Stimulated activated CD8-positive, alpha-beta memory T cell treated with anti-CD3 and anti-CD28 coated beads, Interleukin-4, amount 100 ng/mL, for 48 hours (primary cell): ENCODE data around the gene PCK1.

ENCODE experiments used
- DNase-seq: peaks from one replicate; pipeline ENCODE4 v3.0.0-alpha.2; 2020

The PCK1 gene

GRCh38 chr20:57577679-57578475 lies 17.0 kb downstream of the PCK1 start:
- no peak for DNase-seq

- no peak for DNase-seq
These were observed 17.7 kb downstream of the PCK1 start for GRCh38 chr20:57578476-57579165.

- DNase-seq: no peak
These were observed 18.5 kb downstream of the PCK1 start for GRCh38 chr20:57579331-57579897.

GRCh38 chr20:57579898-57580447 lies 19.1 kb downstream of the PCK1 start:
- DNase-seq: no peak

- no peak for DNase-seq
These were observed 19.7 kb downstream of the PCK1 start for GRCh38 chr20:57580478-57581201.

- DNase-seq: no peak
These were observed 20.5 kb downstream of the PCK1 start for GRCh38 chr20:57581202-57582028.

- no peak for DNase-seq
These were observed 21.1 kb downstream of the PCK1 start for GRCh38 chr20:57582029-57582378.

GRCh38 chr20:57582432-57583288 lies 21.8 kb downstream of the PCK1 start:
- DNase-seq: no peak

GRCh38 chr20:57583289-57584257 lies 22.7 kb downstream of the PCK1 start:
- no peak for DNase-seq

GRCh38 chr20:57584768-57585461 lies 24.0 kb downstream of the PCK1 start:
- no peak for DNase-seq

GRCh38 chr20:57585466-57586213 lies 24.7 kb downstream of the PCK1 start:
- no peak for DNase-seq

GRCh38 chr20:57586370-57586793 lies 25.5 kb downstream of the PCK1 start:
- no peak for DNase-seq

GRCh38 chr20:57586943-57587277 lies 26.0 kb downstream of the PCK1 start:
- no peak for DNase-seq

GRCh38 chr20:57587278-57587988 lies 26.5 kb downstream of the PCK1 start:
- no peak for DNase-seq

GRCh38 chr20:57587989-57588377 lies 27.1 kb downstream of the PCK1 start:
- no peak for DNase-seq

GRCh38 chr20:57588596-57588995 lies 27.7 kb downstream of the PCK1 start:
- DNase-seq: no peak

GRCh38 chr20:57589123-57589727 lies 28.3 kb downstream of the PCK1 start:
- no peak for DNase-seq
